ENCODE results near the gene FAM107B.
"Not testable (repeated sequence)": the region's sequence is repeated elsewhere in the genome, so short reads cannot be mapped to it uniquely, and the experiment has no call there.

The FAM107B gene

GRCh38 chr10:14696821-14697220 lies 77.9 kb downstream of the FAM107B start:
- FAIRE-seq (no peak), DNase-seq (ENCODE audit: insufficient read length, low spot score) (no peak)

DNA sequence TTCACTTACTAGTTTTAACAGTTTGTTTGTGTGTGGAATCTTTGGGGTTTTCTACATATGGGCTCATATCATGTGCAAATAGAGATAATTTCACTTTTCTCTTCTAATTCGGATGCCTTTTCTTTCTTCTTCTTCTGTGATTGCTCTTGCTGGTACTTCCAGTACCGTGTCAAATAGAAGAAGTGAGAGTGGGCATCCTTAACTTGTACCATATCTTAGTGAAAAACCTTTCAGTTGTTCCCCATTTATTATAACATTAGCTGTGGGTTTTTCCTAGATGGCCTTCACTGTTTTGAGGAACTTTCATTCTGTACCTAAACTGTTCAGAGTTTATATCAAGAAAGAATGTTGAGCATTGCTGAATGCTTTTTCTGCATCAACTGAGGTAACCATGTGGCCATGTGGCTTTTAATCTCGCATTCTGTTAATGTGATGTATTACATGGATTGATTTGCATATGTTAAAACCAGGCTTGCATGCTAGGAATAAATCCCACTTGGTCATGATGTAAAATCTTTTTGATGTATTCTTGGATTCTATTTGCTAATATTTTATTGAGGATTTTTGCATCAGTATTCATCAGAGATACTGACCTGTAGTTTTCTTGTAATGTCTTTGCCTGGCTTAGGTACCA lies 78.7 kb downstream of the FAM107B start:
- DNase-seq (ENCODE audit: insufficient read length, low spot score) (no peak), FAIRE-seq (peak; percentile 44)

DNA sequence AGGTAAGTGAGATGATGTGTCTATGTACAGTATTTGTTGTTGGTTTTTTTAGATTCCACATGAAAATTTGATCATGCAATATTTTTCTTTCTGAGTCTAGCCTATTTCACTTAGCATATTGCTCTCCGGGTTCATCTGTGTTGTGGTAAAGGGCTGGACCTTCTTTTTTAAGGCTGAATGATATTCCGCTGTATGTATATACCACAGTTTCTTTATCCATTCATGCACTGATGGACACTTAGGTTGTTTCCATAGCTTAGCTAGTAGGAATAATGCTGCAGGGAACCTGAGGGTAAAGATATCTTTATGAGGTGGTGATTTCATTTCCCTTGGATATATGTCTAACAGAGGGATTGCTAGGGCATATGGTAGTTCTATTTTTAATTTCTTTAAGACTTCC lies 80.8 kb downstream of the FAM107B start:
- FAIRE-seq, result no peak
- DNase-seq (ENCODE audit: insufficient read length, low spot score), result no peak

DNA sequence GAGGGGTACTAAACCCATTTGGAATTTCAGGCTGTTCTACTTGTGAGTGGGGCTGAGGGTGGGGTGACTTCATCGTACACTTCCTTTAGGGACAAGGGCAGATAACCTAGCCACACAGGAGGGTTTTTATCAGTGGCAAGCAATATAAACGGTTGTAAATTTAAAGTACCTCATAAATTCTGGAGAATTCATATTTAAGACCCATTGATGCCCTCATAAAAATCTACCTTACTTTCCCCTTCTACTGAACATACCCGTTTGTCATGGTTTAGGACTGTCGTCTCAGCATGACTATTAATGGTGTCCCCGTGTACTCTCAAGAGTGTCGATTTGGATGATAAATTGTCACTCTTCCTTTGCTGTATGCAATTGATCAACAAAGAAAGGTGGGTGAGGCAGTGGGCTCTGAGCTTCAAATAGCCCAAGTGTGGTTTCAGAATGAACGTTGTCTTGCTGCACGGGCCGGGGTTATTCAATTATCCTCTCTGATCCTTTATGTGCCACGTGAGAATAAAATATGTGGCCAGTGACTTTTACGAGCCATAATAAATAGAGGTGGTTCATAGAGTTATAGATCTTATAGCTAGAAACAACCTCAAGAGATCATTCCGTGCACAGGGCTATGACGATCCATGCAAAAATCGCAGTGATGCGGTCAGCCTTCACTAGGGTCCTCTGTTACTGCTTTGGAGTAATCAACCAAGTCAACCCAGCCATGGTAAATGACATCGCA lies 82.2 kb downstream of the FAM107B start:
- no peak for FAIRE-seq
- no peak for DNase-seq (ENCODE audit: insufficient read length, low spot score)

DNA sequence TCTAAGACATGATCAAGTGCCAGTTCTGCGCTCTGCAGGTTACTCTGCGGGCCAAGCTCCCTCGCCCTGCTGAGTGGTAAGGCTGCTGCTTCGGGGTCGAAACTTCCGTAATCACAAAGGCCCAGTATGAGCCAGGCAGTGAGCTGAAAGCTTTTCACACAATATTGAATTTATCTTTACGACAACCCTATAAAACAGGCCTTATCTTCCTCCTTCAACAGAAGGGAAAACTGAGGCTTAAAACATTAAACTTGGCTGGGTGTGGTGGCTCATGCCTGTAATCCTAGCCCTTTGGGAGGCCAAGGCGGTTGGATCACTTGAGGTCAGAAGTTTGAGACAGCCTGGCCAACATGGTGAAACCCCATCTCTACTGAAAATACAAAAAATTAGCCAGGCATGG lies 83.3 kb downstream of the FAM107B start:
- DNase-seq (ENCODE audit: insufficient read length, low spot score), result no peak
- no peak for FAIRE-seq

- FAIRE-seq (peak; percentile 11), DNase-seq (ENCODE audit: insufficient read length, low spot score) (no peak)
These were observed 86.1 kb downstream of the FAM107B start for GRCh38 chr10:14688606-14689005.

- peak; percentile 21 for FAIRE-seq
- DNase-seq (ENCODE audit: insufficient read length, low spot score), result not testable (repeated sequence)
These were observed 86.5 kb downstream of the FAM107B start for GRCh38 chr10:14688189-14688588.

GRCh38 chr10:14687340-14687739 lies 87.4 kb downstream of the FAM107B start:
- DNase-seq (ENCODE audit: insufficient read length, low spot score) (no peak), FAIRE-seq (no peak)

DNA sequence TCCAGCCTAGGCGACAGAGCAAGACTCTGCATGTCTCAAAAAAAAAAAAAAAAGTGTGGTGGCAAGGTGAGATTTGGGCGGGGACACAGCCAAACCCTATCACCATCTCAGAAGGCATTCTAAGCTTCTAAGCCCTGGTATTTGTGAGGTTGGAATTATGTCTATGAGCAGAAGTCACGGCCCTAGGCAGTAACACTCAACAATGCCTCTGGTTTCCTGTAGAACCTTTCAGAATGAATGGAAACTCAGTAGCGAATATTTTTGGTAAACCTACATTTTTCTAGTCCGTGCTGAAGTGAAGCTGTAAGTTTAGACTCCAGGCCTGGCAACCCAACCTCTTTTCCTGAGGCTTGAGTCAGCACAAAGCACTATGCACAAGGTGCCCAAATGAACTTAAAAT lies 88.3 kb downstream of the FAM107B start:
- no peak for FAIRE-seq
- DNase-seq (ENCODE audit: insufficient read length, low spot score), result no peak

- FAIRE-seq (no peak), DNase-seq (ENCODE audit: insufficient read length, low spot score) (no peak)
These were observed 90.3 kb downstream of the FAM107B start for GRCh38 chr10:14684354-14684753.

DNA sequence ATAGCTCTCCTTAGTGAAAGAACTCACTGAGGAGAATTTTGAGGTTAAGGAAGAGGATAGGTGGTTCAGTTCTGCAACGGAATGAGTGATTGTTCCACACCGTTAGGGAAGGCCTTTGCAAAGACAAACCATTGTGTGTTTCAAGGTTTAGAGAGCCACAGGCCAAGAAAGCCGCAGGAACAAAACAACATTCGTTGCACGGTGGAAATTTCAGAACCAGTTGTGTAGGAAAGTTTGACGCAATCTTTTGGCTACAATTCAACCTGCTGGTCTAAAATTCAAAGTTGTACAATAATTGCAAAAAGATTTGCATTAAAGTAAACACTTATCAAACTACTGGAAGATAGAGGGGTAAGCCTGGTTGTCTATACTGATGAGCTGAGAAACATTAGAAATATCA lies 91.4 kb downstream of the FAM107B start:
- FAIRE-seq (no peak), DNase-seq (ENCODE audit: insufficient read length, low spot score) (no peak)

GRCh38 chr10:14681802-14682201 lies 92.9 kb downstream of the FAM107B start:
- no peak for FAIRE-seq
- DNase-seq (ENCODE audit: insufficient read length, low spot score), result no peak

GRCh38 chr10:14681305-14681704 lies 93.4 kb downstream of the FAM107B start:
- DNase-seq (ENCODE audit: insufficient read length, low spot score) (no peak), FAIRE-seq (no peak)

- DNase-seq (ENCODE audit: insufficient read length, low spot score) (no peak), FAIRE-seq (no peak)
These were observed 96.1 kb downstream of the FAM107B start for GRCh38 chr10:14678637-14679036.

GRCh38 chr10:14676732-14677131 lies 98.0 kb downstream of the FAM107B start:
- FAIRE-seq, result no peak
- DNase-seq (ENCODE audit: insufficient read length, low spot score), result no peak

- FAIRE-seq (peak; percentile 82), DNase-seq (ENCODE audit: insufficient read length, low spot score) (no peak)
These were observed 100.2 kb downstream of the FAM107B start for GRCh38 chr10:14674376-14675050.

- FAIRE-seq, result no peak
- no peak for DNase-seq (ENCODE audit: insufficient read length, low spot score)
These were observed 101.4 kb downstream of the FAM107B start for GRCh38 chr10:14673189-14673861.

DNA sequence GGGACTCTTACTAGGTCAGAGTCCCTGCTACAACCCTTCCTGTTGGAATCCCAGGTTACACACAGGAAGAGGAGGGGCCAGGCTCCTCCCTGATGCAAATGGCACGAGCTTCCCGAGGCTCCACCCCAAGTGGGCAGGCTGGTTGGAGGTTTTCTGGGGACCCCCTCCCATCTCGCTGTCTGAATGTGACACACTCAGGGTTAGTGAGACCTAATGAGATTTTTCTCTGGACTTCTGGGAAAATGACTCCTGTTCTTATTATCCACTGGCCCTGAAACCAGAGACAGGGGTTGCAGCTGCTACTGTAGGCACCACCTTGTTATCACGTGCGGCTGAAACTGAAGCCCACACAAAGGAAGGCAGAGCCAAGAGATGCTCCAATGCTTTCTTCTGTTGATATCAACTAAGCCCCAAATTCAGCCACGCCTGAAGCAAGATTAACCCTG lies 103.3 kb downstream of the FAM107B start:
- FAIRE-seq (no peak), DNase-seq (ENCODE audit: insufficient read length, low spot score) (no peak)

GRCh38 chr10:14670551-14671240 lies 104.0 kb downstream of the FAM107B start:
- FAIRE-seq, result no peak
- no peak for DNase-seq (ENCODE audit: insufficient read length, low spot score)

DNA sequence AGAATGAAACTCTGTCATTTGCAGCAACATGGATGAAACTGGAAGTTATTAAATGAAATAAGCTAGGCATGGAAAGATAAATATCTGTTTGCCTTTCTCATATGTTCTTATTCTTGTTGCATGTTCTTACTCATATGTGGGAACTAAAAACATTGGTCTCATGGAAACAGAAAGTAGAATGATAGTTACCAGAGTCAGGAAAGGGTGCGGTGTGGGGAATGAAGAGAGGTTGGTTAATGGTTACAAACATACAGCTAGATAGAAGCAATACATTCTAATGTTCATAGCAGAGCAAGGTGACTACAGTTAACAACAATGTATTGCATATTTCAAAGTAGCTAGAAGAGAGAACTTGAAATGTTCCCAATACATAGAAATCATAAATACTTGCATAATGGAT lies 105.1 kb downstream of the FAM107B start:
- DNase-seq (ENCODE audit: insufficient read length, low spot score), result no peak
- peak; percentile 52 for FAIRE-seq

- no peak for DNase-seq (ENCODE audit: insufficient read length, low spot score)
- no peak for FAIRE-seq
These were observed 106.9 kb downstream of the FAM107B start for GRCh38 chr10:14667781-14668180.

All from GM19239 (cell line).